ENCODE data around the gene FKBP1A. TPM values are rescaled to one million over a fixed set of nuclear protein-coding genes. Genes with fewer than 3 reads are reported as not detected.

FKBP1A gene
- total and polyA plus RNA-seq, 9 of the 15 experiments (the other 6 are each of a cell fraction or from before 2014, with no cell fraction given), result 48.8 to 502 (median 89.6) TPM

DNA sequence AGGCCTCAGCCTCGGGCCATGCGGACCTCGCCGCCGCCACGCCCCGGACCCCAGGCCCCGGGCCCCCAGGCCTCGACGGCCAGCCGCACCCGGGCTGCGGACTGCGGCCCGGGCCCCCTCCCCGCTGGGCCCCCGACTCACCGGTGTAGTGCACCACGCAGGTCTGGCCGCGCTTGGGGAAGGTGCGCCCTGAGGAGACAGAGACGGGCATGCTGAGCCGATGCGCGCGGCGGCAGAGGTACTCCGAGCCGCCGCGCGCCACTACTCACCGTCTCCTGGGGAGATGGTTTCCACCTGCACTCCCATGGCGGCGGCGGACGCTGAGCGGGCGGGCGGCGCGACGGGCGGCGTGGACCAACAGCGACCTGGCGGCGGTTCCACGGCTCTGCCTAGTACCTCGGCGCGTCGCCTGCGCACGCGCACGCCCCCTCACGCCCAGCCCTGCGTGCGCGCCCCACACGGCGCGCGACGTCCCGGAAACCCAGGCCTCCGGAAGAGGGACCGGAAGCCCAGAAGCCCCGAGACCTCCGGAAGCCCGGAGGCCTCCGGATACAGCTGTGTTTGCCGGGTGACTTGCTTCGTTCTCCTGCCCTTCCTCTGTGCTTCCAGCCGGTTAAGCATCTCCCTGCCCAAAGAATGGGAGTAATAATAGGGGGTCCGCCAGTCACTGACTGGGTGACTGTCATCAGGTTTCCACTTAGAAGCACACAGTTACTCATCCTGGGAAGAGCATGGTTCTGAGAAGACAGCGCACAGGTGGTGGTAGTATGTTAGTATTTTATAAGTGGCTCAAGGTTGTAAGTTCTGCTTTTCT, at the start of gene FKBP1A (continued):
- TF ChIP-seq, protein P1, sequence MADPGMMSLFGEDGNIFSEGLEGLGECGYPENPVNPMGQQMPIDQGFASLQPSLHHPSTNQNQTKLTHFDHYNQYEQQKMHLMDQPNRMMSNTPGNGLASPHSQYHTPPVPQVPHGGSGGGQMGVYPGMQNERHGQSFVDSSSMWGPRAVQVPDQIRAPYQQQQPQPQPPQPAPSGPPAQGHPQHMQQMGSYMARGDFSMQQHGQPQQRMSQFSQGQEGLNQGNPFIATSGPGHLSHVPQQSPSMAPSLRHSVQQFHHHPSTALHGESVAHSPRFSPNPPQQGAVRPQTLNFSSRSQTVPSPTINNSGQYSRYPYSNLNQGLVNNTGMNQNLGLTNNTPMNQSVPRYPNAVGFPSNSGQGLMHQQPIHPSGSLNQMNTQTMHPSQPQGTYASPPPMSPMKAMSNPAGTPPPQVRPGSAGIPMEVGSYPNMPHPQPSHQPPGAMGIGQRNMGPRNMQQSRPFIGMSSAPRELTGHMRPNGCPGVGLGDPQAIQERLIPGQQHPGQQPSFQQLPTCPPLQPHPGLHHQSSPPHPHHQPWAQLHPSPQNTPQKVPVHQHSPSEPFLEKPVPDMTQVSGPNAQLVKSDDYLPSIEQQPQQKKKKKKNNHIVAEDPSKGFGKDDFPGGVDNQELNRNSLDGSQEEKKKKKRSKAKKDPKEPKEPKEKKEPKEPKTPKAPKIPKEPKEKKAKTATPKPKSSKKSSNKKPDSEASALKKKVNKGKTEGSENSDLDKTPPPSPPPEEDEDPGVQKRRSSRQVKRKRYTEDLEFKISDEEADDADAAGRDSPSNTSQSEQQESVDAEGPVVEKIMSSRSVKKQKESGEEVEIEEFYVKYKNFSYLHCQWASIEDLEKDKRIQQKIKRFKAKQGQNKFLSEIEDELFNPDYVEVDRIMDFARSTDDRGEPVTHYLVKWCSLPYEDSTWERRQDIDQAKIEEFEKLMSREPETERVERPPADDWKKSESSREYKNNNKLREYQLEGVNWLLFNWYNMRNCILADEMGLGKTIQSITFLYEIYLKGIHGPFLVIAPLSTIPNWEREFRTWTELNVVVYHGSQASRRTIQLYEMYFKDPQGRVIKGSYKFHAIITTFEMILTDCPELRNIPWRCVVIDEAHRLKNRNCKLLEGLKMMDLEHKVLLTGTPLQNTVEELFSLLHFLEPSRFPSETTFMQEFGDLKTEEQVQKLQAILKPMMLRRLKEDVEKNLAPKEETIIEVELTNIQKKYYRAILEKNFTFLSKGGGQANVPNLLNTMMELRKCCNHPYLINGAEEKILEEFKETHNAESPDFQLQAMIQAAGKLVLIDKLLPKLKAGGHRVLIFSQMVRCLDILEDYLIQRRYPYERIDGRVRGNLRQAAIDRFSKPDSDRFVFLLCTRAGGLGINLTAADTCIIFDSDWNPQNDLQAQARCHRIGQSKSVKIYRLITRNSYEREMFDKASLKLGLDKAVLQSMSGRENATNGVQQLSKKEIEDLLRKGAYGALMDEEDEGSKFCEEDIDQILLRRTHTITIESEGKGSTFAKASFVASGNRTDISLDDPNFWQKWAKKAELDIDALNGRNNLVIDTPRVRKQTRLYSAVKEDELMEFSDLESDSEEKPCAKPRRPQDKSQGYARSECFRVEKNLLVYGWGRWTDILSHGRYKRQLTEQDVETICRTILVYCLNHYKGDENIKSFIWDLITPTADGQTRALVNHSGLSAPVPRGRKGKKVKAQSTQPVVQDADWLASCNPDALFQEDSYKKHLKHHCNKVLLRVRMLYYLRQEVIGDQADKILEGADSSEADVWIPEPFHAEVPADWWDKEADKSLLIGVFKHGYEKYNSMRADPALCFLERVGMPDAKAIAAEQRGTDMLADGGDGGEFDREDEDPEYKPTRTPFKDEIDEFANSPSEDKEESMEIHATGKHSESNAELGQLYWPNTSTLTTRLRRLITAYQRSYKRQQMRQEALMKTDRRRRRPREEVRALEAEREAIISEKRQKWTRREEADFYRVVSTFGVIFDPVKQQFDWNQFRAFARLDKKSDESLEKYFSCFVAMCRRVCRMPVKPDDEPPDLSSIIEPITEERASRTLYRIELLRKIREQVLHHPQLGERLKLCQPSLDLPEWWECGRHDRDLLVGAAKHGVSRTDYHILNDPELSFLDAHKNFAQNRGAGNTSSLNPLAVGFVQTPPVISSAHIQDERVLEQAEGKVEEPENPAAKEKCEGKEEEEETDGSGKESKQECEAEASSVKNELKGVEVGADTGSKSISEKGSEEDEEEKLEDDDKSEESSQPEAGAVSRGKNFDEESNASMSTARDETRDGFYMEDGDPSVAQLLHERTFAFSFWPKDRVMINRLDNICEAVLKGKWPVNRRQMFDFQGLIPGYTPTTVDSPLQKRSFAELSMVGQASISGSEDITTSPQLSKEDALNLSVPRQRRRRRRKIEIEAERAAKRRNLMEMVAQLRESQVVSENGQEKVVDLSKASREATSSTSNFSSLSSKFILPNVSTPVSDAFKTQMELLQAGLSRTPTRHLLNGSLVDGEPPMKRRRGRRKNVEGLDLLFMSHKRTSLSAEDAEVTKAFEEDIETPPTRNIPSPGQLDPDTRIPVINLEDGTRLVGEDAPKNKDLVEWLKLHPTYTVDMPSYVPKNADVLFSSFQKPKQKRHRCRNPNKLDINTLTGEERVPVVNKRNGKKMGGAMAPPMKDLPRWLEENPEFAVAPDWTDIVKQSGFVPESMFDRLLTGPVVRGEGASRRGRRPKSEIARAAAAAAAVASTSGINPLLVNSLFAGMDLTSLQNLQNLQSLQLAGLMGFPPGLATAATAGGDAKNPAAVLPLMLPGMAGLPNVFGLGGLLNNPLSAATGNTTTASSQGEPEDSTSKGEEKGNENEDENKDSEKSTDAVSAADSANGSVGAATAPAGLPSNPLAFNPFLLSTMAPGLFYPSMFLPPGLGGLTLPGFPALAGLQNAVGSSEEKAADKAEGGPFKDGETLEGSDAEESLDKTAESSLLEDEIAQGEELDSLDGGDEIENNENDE (IDR thresholded peaks at IDR 0.05; ENCODE audit: low read depth, low read length), result no peak
- TF ChIP-seq ZNF263 (CRISPR knock-in tag; IDR thresholded peaks at IDR 0.05; ENCODE audit: borderline replicate concordance), result no peak
- TF ChIP-seq RBM17 (IDR thresholded peaks at IDR 0.05; ENCODE audit: borderline replicate concordance, low read depth, low read length), result no peak
- no peak for TF ChIP-seq ZNF282 (CRISPR knock-in tag; IDR thresholded peaks at IDR 0.05)
- no peak for TF ChIP-seq ZNF75A (CRISPR knock-in tag; IDR thresholded peaks at IDR 0.05)
- TF ChIP-seq ILF3 (IDR thresholded peaks at IDR 0.05; ENCODE audit: borderline replicate concordance), result no peak
- TF ChIP-seq, protein P2, sequence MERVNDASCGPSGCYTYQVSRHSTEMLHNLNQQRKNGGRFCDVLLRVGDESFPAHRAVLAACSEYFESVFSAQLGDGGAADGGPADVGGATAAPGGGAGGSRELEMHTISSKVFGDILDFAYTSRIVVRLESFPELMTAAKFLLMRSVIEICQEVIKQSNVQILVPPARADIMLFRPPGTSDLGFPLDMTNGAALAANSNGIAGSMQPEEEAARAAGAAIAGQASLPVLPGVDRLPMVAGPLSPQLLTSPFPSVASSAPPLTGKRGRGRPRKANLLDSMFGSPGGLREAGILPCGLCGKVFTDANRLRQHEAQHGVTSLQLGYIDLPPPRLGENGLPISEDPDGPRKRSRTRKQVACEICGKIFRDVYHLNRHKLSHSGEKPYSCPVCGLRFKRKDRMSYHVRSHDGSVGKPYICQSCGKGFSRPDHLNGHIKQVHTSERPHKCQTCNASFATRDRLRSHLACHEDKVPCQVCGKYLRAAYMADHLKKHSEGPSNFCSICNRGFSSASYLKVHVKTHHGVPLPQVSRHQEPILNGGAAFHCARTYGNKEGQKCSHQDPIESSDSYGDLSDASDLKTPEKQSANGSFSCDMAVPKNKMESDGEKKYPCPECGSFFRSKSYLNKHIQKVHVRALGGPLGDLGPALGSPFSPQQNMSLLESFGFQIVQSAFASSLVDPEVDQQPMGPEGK (CRISPR knock-in tag; IDR thresholded peaks at IDR 0.05; ENCODE audit: borderline replicate concordance), result no peak
- TF ChIP-seq, protein P3, sequence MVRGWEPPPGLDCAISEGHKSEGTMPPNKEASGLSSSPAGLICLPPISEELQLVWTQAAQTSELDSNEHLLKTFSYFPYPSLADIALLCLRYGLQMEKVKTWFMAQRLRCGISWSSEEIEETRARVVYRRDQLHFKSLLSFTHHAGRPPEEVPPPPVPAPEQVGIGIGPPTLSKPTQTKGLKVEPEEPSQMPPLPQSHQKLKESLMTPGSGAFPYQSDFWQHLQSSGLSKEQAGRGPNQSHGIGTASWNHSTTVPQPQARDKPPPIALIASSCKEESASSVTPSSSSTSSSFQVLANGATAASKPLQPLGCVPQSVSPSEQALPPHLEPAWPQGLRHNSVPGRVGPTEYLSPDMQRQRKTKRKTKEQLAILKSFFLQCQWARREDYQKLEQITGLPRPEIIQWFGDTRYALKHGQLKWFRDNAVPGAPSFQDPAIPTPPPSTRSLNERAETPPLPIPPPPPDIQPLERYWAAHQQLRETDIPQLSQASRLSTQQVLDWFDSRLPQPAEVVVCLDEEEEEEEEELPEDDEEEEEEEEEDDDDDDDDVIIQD (CRISPR knock-in tag; IDR thresholded peaks at IDR 0.05), result no peak
- TF ChIP-seq, protein P4, sequence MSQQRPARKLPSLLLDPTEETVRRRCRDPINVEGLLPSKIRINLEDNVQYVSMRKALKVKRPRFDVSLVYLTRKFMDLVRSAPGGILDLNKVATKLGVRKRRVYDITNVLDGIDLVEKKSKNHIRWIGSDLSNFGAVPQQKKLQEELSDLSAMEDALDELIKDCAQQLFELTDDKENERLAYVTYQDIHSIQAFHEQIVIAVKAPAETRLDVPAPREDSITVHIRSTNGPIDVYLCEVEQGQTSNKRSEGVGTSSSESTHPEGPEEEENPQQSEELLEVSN (IDR thresholded peaks at IDR 0.05; ENCODE audit: borderline replicate concordance in 1 of 2, extremely low read depth in 1 of 2, insufficient read depth in 1 of 2, insufficient read length in 1 of 2, low read depth in 1 of 2, low read length in 1 of 2, poor library complexity in 1 of 2, severe bottlenecking in 1 of 2), result peak in 1 of 2 experiments; percentile 53

Data from K562 (cell line).